Astrocyte (in vitro differentiated cells and primary cell): ENCODE data around the gene CENPW.

Experiments used
- EZH2 ChIP-seq: IDR thresholded peaks from 2 replicates; pipeline ENCODE4 v1.6.1; 2012; ENCODE audit warnings: mild to moderate bottlenecking, low read length, inconsistent platforms; ENCODE audit not compliant: insufficient read depth
- TF ChIP-seq, protein P1 (sequence below): IDR thresholded peaks from 2 replicates; pipeline ENCODE4 v1.5.1; 2011; ENCODE audit warnings: low read depth, mild to moderate bottlenecking, inconsistent platforms, low read length, moderate library complexity; ENCODE audit not compliant: insufficient read depth

DNA sequence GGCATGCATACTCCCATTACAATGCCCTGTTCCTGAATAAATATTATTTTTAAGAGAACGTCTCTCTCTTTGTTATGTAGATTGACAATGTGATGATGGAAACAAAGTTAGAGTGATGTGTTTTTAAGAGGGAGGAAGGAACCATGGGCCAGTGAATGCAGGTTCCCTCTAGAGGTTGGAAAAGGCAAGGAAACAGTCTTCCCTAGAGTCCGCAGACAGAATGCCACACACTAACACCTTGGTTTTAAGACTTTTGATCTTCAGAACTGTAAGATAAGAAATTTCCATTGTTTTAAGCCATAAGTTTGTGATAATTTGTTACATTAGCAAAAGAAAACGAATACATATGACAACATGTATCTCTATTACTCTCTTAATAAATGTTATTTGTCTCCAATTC is 4.7 kb upstream of the CENPW start:
- TF ChIP-seq, protein P1, sequence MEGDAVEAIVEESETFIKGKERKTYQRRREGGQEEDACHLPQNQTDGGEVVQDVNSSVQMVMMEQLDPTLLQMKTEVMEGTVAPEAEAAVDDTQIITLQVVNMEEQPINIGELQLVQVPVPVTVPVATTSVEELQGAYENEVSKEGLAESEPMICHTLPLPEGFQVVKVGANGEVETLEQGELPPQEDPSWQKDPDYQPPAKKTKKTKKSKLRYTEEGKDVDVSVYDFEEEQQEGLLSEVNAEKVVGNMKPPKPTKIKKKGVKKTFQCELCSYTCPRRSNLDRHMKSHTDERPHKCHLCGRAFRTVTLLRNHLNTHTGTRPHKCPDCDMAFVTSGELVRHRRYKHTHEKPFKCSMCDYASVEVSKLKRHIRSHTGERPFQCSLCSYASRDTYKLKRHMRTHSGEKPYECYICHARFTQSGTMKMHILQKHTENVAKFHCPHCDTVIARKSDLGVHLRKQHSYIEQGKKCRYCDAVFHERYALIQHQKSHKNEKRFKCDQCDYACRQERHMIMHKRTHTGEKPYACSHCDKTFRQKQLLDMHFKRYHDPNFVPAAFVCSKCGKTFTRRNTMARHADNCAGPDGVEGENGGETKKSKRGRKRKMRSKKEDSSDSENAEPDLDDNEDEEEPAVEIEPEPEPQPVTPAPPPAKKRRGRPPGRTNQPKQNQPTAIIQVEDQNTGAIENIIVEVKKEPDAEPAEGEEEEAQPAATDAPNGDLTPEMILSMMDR: no peak
- TF ChIP-seq EZH2: no peak
